ENCODE data around the gene CACNA1D.

GRCh38 chr3:53642211-53642610 is 147.8 kb downstream of the CACNA1D start:
- no peak for TF ChIP-seq POLR2A (IDR thresholded peaks at IDR 0.05)
- TF ChIP-seq, protein P1, sequence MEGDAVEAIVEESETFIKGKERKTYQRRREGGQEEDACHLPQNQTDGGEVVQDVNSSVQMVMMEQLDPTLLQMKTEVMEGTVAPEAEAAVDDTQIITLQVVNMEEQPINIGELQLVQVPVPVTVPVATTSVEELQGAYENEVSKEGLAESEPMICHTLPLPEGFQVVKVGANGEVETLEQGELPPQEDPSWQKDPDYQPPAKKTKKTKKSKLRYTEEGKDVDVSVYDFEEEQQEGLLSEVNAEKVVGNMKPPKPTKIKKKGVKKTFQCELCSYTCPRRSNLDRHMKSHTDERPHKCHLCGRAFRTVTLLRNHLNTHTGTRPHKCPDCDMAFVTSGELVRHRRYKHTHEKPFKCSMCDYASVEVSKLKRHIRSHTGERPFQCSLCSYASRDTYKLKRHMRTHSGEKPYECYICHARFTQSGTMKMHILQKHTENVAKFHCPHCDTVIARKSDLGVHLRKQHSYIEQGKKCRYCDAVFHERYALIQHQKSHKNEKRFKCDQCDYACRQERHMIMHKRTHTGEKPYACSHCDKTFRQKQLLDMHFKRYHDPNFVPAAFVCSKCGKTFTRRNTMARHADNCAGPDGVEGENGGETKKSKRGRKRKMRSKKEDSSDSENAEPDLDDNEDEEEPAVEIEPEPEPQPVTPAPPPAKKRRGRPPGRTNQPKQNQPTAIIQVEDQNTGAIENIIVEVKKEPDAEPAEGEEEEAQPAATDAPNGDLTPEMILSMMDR (IDR thresholded peaks at IDR 0.05): no peak
